ENCODE data around the gene LTBP4. TPM values are rescaled to one million over a fixed set of nuclear protein-coding genes. Genes with fewer than 3 reads are reported as not detected.

LTBP4 gene
- total RNA-seq, 1 donor from 2014 or later = 21.6 TPM

DNA sequence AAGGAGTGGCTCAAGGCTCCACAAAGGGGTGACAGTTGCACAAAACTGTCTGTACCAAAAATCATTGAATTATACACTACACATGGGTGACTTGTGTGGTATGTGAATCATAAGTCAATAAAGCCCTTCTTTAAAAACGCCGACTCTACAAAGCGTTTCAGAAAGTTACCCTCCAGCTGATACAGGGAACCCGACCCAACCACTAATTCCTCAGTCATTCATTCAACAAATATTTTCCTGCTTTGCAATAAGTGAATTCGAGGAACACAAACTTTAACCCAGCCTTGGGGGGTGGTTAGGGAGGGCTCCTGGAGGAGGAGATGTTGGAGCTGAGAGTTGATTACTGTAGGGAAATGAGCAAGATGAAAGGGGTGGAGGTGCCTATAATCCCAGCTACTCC lies 32.0 kb downstream of the LTBP4 start:
- Histone ChIP-seq H3K4me3 (ENCODE audit: low read depth, low read length) (no peak overlapping the region), H3K36me3 (ENCODE audit: control insufficient read depth, insufficient read depth, low read length) (peaks cover 3% of the 10 kb centered on the region), H3K27me3 (ENCODE audit: control insufficient read depth, insufficient read depth, low read length) (no peaks in the 10 kb centered on the region)
- FAIRE-seq = no peak
- TF ChIP-seq, protein P1, sequence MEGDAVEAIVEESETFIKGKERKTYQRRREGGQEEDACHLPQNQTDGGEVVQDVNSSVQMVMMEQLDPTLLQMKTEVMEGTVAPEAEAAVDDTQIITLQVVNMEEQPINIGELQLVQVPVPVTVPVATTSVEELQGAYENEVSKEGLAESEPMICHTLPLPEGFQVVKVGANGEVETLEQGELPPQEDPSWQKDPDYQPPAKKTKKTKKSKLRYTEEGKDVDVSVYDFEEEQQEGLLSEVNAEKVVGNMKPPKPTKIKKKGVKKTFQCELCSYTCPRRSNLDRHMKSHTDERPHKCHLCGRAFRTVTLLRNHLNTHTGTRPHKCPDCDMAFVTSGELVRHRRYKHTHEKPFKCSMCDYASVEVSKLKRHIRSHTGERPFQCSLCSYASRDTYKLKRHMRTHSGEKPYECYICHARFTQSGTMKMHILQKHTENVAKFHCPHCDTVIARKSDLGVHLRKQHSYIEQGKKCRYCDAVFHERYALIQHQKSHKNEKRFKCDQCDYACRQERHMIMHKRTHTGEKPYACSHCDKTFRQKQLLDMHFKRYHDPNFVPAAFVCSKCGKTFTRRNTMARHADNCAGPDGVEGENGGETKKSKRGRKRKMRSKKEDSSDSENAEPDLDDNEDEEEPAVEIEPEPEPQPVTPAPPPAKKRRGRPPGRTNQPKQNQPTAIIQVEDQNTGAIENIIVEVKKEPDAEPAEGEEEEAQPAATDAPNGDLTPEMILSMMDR (IDR thresholded peaks at IDR 0.05; ENCODE audit: insufficient read depth, low read length, severe bottlenecking) = no peak
- peak; percentile 73 for DNase-seq (ENCODE audit: low read depth)

DNA sequence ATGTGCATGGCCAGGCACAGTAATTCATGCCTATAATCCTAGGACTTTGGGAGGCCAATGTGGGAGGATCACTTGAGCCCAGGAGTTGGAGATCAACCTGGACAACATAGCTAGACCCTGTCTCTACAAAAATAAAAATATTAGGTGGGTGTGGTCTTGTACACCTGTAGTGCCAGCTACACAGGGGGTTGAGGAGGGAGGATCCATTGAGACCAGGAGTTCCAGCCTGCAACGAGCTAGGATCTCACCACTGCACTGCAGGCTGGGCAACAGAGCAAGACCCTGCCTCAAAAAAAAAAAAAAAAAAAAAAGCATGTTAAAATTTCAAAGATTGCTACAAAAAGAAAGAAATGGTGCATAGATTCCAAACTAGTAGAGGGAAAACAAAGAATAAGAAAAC lies 37.2 kb downstream of the LTBP4 start:
- H3K27me3 ChIP-seq (ENCODE audit: control insufficient read depth, insufficient read depth, low read length) = no peaks in the 10 kb centered on the region
- H3K4me3 ChIP-seq (ENCODE audit: low read depth, low read length) = no peak overlapping the region
- FAIRE-seq = no peak
- H3K36me3 ChIP-seq (ENCODE audit: control insufficient read depth, insufficient read depth, low read length) = no peaks in the 10 kb centered on the region
- TF ChIP-seq, protein P1 (IDR thresholded peaks at IDR 0.05; ENCODE audit: insufficient read depth, low read length, severe bottlenecking) = no peak
- no peak for DNase-seq (ENCODE audit: low read depth)

DNA sequence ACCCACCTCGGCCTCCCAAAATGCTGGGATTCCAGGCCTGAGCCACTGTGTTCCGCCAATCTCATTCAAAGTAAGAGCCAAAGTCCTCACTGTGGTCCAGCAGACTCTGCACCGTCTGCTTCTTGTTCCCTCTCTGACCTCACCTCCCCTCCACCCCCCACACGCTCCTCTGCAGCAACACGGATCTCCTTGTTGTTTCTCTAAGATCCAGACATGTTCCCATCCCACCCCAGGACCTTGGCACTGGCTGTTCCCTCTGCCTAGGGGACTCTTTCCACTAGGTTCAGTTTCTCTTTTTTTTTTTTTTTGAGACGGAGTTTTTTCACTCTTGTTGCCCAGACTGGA lies 38.4 kb downstream of the LTBP4 start:
- H3K4me3 ChIP-seq (ENCODE audit: low read depth, low read length) = no peak overlapping the region
- DNase-seq (ENCODE audit: low read depth) = no peak
- no peaks in the 10 kb centered on the region for H3K36me3 ChIP-seq (ENCODE audit: control insufficient read depth, insufficient read depth, low read length)
- TF ChIP-seq, protein P1 (IDR thresholded peaks at IDR 0.05; ENCODE audit: insufficient read depth, low read length, severe bottlenecking) = no peak
- no peak for FAIRE-seq
- H3K27me3 ChIP-seq (ENCODE audit: control insufficient read depth, insufficient read depth, low read length) = no peaks in the 10 kb centered on the region

DNA sequence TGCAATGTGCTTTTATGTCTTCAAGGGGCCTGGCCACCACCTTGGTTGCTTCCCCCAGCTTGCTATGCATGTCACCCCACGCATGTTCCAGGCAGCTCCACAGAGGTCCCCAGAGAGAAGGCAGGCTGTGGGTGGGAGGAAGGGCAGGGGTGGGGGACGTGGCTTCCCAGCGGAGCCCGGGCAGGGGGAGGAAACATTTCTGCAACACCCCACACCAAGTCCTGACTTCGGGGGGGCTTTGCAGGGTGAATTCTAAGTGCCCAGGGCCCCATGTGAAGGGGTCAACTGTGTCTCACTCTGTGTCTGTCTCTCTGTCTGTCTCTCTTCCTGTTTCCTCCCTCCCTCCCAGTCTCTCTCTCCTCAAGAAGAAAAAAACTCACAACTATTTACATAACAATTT lies 39.6 kb downstream of the LTBP4 start:
- peak; percentile 17 for DNase-seq (ENCODE audit: low read depth)
- Histone ChIP-seq H3K27me3 (ENCODE audit: control insufficient read depth, insufficient read depth, low read length) (no peaks in the 10 kb centered on the region), H3K4me3 (ENCODE audit: low read depth, low read length) (no peak overlapping the region), H3K36me3 (ENCODE audit: control insufficient read depth, insufficient read depth, low read length) (no peaks in the 10 kb centered on the region)
- TF ChIP-seq, protein P1 (IDR thresholded peaks at IDR 0.05; ENCODE audit: insufficient read depth, low read length, severe bottlenecking) = no peak
- no peak for FAIRE-seq

DNA sequence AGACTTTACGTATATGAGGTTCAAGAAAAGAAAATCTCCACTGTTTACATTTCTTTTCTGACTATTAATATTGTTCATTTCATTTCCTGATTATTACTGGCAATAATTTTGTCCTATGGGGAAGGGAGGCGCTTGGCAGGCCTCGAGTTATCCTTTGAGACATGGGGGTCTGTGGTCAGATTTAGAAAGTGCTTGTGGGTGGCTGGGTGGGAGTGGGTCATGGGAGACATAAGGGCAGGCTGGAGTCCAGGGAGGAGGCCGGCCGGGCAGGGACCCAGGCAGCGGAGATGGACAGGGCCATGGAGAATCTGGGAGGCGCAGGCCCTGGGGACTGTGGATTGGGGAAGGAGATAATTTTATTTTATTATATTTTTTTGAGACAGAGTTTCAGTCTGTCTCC lies 40.1 kb downstream of the LTBP4 start:
- TF ChIP-seq, protein P1 (IDR thresholded peaks at IDR 0.05; ENCODE audit: insufficient read depth, low read length, severe bottlenecking) = no peak
- no peaks in the 10 kb centered on the region for H3K27me3 ChIP-seq (ENCODE audit: control insufficient read depth, insufficient read depth, low read length)
- FAIRE-seq (no peak), DNase-seq (ENCODE audit: low read depth) (no peak)
- no peaks in the 10 kb centered on the region for H3K36me3 ChIP-seq (ENCODE audit: control insufficient read depth, insufficient read depth, low read length)
- no peak overlapping the region for H3K4me3 ChIP-seq (ENCODE audit: low read depth, low read length)

DNA sequence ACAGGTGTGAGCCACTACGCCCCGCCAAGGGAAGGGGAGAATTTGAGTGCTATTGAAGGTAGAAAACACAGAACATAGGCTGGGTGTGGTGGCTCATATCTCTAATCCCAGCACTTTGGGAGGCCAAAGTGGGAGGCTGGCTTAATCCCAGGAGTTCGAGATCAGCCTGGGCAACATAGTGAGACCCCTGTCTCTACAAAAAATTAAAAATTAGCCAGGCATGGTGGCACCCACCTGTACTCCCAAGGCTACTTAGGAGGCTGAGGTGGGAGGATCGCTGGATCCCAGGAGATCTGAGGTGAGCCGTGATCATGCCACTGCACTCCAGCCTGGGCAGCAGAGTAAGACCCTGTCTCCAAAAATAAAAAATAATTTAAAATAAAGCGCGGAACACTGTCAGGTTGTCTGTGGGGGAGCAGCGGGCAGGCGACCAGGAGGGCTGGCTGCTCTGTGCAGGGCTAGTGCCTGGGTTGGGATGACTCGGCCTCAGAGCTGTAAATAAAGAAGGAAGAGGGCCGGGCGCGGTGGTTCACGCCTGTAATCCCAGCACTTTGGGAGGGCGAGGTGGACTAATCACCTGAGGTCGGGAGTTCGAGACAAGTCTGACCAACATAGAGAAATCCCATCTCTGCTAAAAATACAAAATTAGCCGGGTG lies 41.0 kb downstream of the LTBP4 start:
- TF ChIP-seq, protein P1 (IDR thresholded peaks at IDR 0.05; ENCODE audit: insufficient read depth, low read length, severe bottlenecking) = no peak
- DNase-seq (ENCODE audit: low read depth) (no peak), FAIRE-seq (no peak)
- Histone ChIP-seq H3K4me3 (ENCODE audit: low read depth, low read length) (no peak overlapping the region), H3K36me3 (ENCODE audit: control insufficient read depth, insufficient read depth, low read length) (no peaks in the 10 kb centered on the region), H3K27me3 (ENCODE audit: control insufficient read depth, insufficient read depth, low read length) (no peaks in the 10 kb centered on the region)

Data from bronchial epithelial cell (primary cell).